Stimulated activated CD8-positive, alpha-beta memory T cell treated with anti-CD3 and anti-CD28 coated beads, Interleukin-4, amount 100 ng/mL, for 1 hour (primary cell): Measurements from ENCODE around the gene MYO1D.

Experiments
- DNase-seq, 2 donors: peaks; one replicate each; pipeline ENCODE4 v3.0.0-alpha.2; 2020; ENCODE audit warnings: low read depth in 2 of 2, low spot score in 1 of 2

Gene MYO1D

GRCh38 chr17:32859857-32860525 lies 16.9 kb downstream of the MYO1D start:
- no peak for DNase-seq

GRCh38 chr17:32855620-32856019 lies 21.3 kb downstream of the MYO1D start:
- DNase-seq: no peak

GRCh38 chr17:32854832-32855389 lies 22.0 kb downstream of the MYO1D start:
- no peak for DNase-seq

GRCh38 chr17:32854207-32854606 lies 22.7 kb downstream of the MYO1D start:
- no peak for DNase-seq

GRCh38 chr17:32852811-32853210 lies 24.1 kb downstream of the MYO1D start:
- no peak for DNase-seq

- DNase-seq: no peak
Measured at GRCh38 chr17:32849879-32850278, 27.0 kb downstream of the MYO1D start.

GRCh38 chr17:32847977-32848376 lies 28.9 kb downstream of the MYO1D start:
- DNase-seq: no peak

- DNase-seq: no peak
Measured at GRCh38 chr17:32846143-32846542, 30.8 kb downstream of the MYO1D start.

GRCh38 chr17:32840241-32840640 lies 36.7 kb downstream of the MYO1D start:
- DNase-seq: no peak

- DNase-seq: no peak
Measured at GRCh38 chr17:32836527-32836926, 40.4 kb downstream of the MYO1D start.

- DNase-seq: no peak
Measured at GRCh38 chr17:32835291-32835761, 41.6 kb downstream of the MYO1D start.

- DNase-seq: no peak
Measured at GRCh38 chr17:32834104-32834503, 42.8 kb downstream of the MYO1D start.

GRCh38 chr17:32833526-32833925 lies 43.4 kb downstream of the MYO1D start:
- no peak for DNase-seq

- DNase-seq: no peak
Measured at GRCh38 chr17:32833076-32833475, 43.8 kb downstream of the MYO1D start.

GRCh38 chr17:32831627-32832243 lies 45.2 kb downstream of the MYO1D start:
- DNase-seq: no peak

- no peak for DNase-seq
Measured at GRCh38 chr17:32831223-32831622, 45.7 kb downstream of the MYO1D start.

GRCh38 chr17:32828822-32829221 lies 48.1 kb downstream of the MYO1D start:
- no peak for DNase-seq

- DNase-seq: no peak
Measured at GRCh38 chr17:32827227-32827626, 49.7 kb downstream of the MYO1D start.

GRCh38 chr17:32826076-32826475 lies 50.8 kb downstream of the MYO1D start:
- no peak for DNase-seq

- no peak for DNase-seq
Measured at GRCh38 chr17:32824334-32824733, 52.6 kb downstream of the MYO1D start.

GRCh38 chr17:32822996-32823395 lies 53.9 kb downstream of the MYO1D start:
- DNase-seq: no peak
